ENCODE results near the gene SBNO1.

GRCh38 chr12:123293178-123293760 lies 71.4 kb downstream of the SBNO1 start:
- TF ChIP-seq CTCF (IDR thresholded peaks at IDR 0.05; ENCODE audit: low read length) (no peak), EZH2phosphoT487 (IDR thresholded peaks at IDR 0.05; ENCODE audit: low read length) (no peak)
